Lower leg skin (tissue), 4 donors: ENCODE results near the gene PDHB. TPM values are rescaled to one million over a fixed set of nuclear protein-coding genes. Genes with fewer than 3 reads are reported as not detected.

Source experiments
- DNase-seq, 2 donors: peaks; one replicate each; pipeline ENCODE4 v3.0.0-alpha.2; 2019; ENCODE audit warnings: low spot score in 2 of 2
- H3K4me3 ChIP-seq: fragments of 200-600 bp; sonication (generic); 2 replicates; pipeline ENCODE4 v1.5.1; 2017; ENCODE audit warnings: mild to moderate bottlenecking, low read depth; ENCODE audit not compliant: poor library complexity, severe bottlenecking
- CTCF ChIP-seq, 3 donors: fragments of 450-650 bp; IDR thresholded peaks; one replicate each; pipeline ENCODE4 v1.5.1; 2016; ENCODE audit warnings: antibody characterized with exemption in 3 of 3, mild to moderate bottlenecking in 3 of 3, moderate library complexity in 2 of 3
- POLR2A ChIP-seq, 2 donors: fragments of 450-650 bp; IDR thresholded peaks; one replicate each; pipeline ENCODE4 v1.6.1; 2016 to 2017; ENCODE audit warnings: antibody characterized with exemption in 2 of 2, mild to moderate bottlenecking in 1 of 2, moderate library complexity in 1 of 2
- WGBS, 2 donors: methylation state at CpG; one replicate each; pipeline ENCODE4 v1.1.5; 2018; 5-methylcytosine and 5-hydroxymethylcytosine counted together
- intact Hi-C: fragments of 100-400 bp; cut with DNase I; formaldehyde crosslinking; loops from one replicate; pipeline ENCODE4 v1.15.0; 2023; ENCODE audit warnings: low total_unique reads
- total RNA-seq, 4 donors: library from RNA; depleted of rRNA; stranded (reverse); fragments of >200 nt; gene quantifications; one replicate each; pipeline ENCODE4 v1.1.0, GENCODE V29; 2016

Gene PDHB
- total RNA-seq, 4 donors from 2014 or later: 36.9 to 112 (median 77.8) TPM

GRCh38 chr3:58408906-58409305 is 24.7 kb downstream of the PDHB start:
- TF ChIP-seq POLR2A (IDR thresholded peaks at IDR 0.05) (no peak), CTCF (IDR thresholded peaks at IDR 0.05) (no peak)
- WGBS, 2 donors: 83 to 86% methylated on average over 5 of the region's 5 CpGs
- intact Hi-C loops: no loop called here
- no peak overlapping the region for H3K4me3 ChIP-seq
- DNase-seq: no peak

GRCh38 chr3:58404396-58404795 is 29.2 kb downstream of the PDHB start:
- TF ChIP-seq CTCF (IDR thresholded peaks at IDR 0.05) (no peak), POLR2A (IDR thresholded peaks at IDR 0.05) (no peak)
- DNase-seq: no peak
- H3K4me3 ChIP-seq: no peak overlapping the region
- intact Hi-C loops: no loop called here
- 72 to 77% methylated on average over 4 of the region's 4 CpGs for WGBS, 2 donors

- intact Hi-C loops: no loop called here
- no peak overlapping the region for H3K4me3 ChIP-seq
- TF ChIP-seq CTCF (IDR thresholded peaks at IDR 0.05) (no peak), POLR2A (IDR thresholded peaks at IDR 0.05) (no peak)
- WGBS, 2 donors: 91 to 92% methylated on average over 6 of the region's 6 CpGs
- no peak for DNase-seq
These were observed 30.0 kb downstream of the PDHB start for GRCh38 chr3:58403513-58404109.

- WGBS, 2 donors: 87 to 93% methylated on average over 9 of the region's 9 CpGs
- no peak overlapping the region for H3K4me3 ChIP-seq
- intact Hi-C loops: no loop called here
- TF ChIP-seq POLR2A (IDR thresholded peaks at IDR 0.05): no peak
- no peak for TF ChIP-seq CTCF (IDR thresholded peaks at IDR 0.05)
- DNase-seq: no peak
These were observed 34.8 kb downstream of the PDHB start for GRCh38 chr3:58398669-58399333.

GRCh38 chr3:58394339-58394738 is 39.3 kb downstream of the PDHB start:
- no peak overlapping the region for H3K4me3 ChIP-seq
- no peak for DNase-seq
- no peak for TF ChIP-seq POLR2A (IDR thresholded peaks at IDR 0.05)
- no peak for TF ChIP-seq CTCF (IDR thresholded peaks at IDR 0.05)
- intact Hi-C loops: no loop called here

- no peak for DNase-seq
- H3K4me3 ChIP-seq: no peak overlapping the region
- 51 to 59% methylated on average over 3 of the region's 3 CpGs for WGBS, 2 donors
- TF ChIP-seq POLR2A (IDR thresholded peaks at IDR 0.05) (no peak), CTCF (IDR thresholded peaks at IDR 0.05) (no peak)
- intact Hi-C loops: no loop called here
These were observed 41.5 kb downstream of the PDHB start for GRCh38 chr3:58392181-58392580.
